ENCODE results near the gene FCRL1.

Gene FCRL1

GRCh38 chr1:157830887-157831286 lies 11.0 kb upstream of the FCRL1 start:
- Histone ChIP-seq H3K4me1 (ENCODE audit: insufficient read depth, insufficient read length) (no peaks in the 10 kb centered on the region), H3K4me3 (ENCODE audit: insufficient read length, low read depth) (no peak overlapping the region), H3K27me3 (ENCODE audit: insufficient read depth, insufficient read length) (no peaks in the 10 kb centered on the region), H3K9ac (ENCODE audit: insufficient read length, low read depth) (no peak overlapping the region), H3K36me3 (ENCODE audit: insufficient read depth, insufficient read length, low read length) (no peaks in the 10 kb centered on the region), H3K9me3 (ENCODE audit: insufficient read depth, low read length) (no peaks in the 10 kb centered on the region; the same call in 1 of the 2 replicates)
- TF ChIP-seq SUZ12 (IDR thresholded peaks at IDR 0.05; ENCODE audit: extremely low read depth, insufficient read depth, insufficient read length) (no peak), ZNF274 (IDR thresholded peaks at IDR 0.05; ENCODE audit: low read depth, low read length) (no peak), YY1 (IDR thresholded peaks at IDR 0.05; ENCODE audit: insufficient read depth, insufficient read length) (no peak)
- DNase-seq (ENCODE audit: low read depth, low spot score): no peak

- Histone ChIP-seq H3K27me3 (ENCODE audit: insufficient read depth, insufficient read length) (no peaks in the 10 kb centered on the region), H3K4me3 (ENCODE audit: insufficient read length, low read depth) (no peak overlapping the region), H3K9ac (ENCODE audit: insufficient read length, low read depth) (no peak overlapping the region), H3K36me3 (ENCODE audit: insufficient read depth, insufficient read length, low read length) (no peaks in the 10 kb centered on the region), H3K9me3 (ENCODE audit: insufficient read depth, low read length) (no peaks in the 10 kb centered on the region; the same call in 1 of the 2 replicates), H3K4me1 (ENCODE audit: insufficient read depth, insufficient read length) (no peaks in the 10 kb centered on the region)
- TF ChIP-seq ZNF274 (IDR thresholded peaks at IDR 0.05; ENCODE audit: low read depth, low read length) (no peak), SUZ12 (IDR thresholded peaks at IDR 0.05; ENCODE audit: extremely low read depth, insufficient read depth, insufficient read length) (no peak), YY1 (IDR thresholded peaks at IDR 0.05; ENCODE audit: insufficient read depth, insufficient read length) (no peak)
- DNase-seq (ENCODE audit: low read depth, low spot score): no peak
These were observed 9.8 kb upstream of the FCRL1 start for GRCh38 chr1:157829711-157830110.

GRCh38 chr1:157829210-157829609 lies 9.3 kb upstream of the FCRL1 start:
- H3K9me3 ChIP-seq (ENCODE audit: insufficient read depth, low read length): no peaks in the 10 kb centered on the region; the same call in 1 of the 2 replicates
- H3K9ac ChIP-seq (ENCODE audit: insufficient read length, low read depth): no peak overlapping the region
- DNase-seq (ENCODE audit: low read depth, low spot score): no peak
- H3K36me3 ChIP-seq (ENCODE audit: insufficient read depth, insufficient read length, low read length): no peaks in the 10 kb centered on the region
- no peak overlapping the region for H3K4me3 ChIP-seq (ENCODE audit: insufficient read length, low read depth)
- no peaks in the 10 kb centered on the region for H3K4me1 ChIP-seq (ENCODE audit: insufficient read depth, insufficient read length)
- H3K27me3 ChIP-seq (ENCODE audit: insufficient read depth, insufficient read length): no peaks in the 10 kb centered on the region
- TF ChIP-seq YY1 (IDR thresholded peaks at IDR 0.05; ENCODE audit: insufficient read depth, insufficient read length): no peak
- TF ChIP-seq ZNF274 (IDR thresholded peaks at IDR 0.05; ENCODE audit: low read depth, low read length): no peak
- TF ChIP-seq SUZ12 (IDR thresholded peaks at IDR 0.05; ENCODE audit: extremely low read depth, insufficient read depth, insufficient read length): no peak

- TF ChIP-seq ZNF274 (IDR thresholded peaks at IDR 0.05; ENCODE audit: low read depth, low read length) (no peak), YY1 (IDR thresholded peaks at IDR 0.05; ENCODE audit: insufficient read depth, insufficient read length) (no peak), SUZ12 (IDR thresholded peaks at IDR 0.05; ENCODE audit: extremely low read depth, insufficient read depth, insufficient read length) (no peak)
- no peak overlapping the region for H3K9ac ChIP-seq (ENCODE audit: insufficient read length, low read depth)
- no peak overlapping the region for H3K4me3 ChIP-seq (ENCODE audit: insufficient read length, low read depth)
- no peaks in the 10 kb centered on the region for H3K9me3 ChIP-seq (ENCODE audit: insufficient read depth, low read length)
- H3K36me3 ChIP-seq (ENCODE audit: insufficient read depth, insufficient read length, low read length): no peaks in the 10 kb centered on the region
- DNase-seq (ENCODE audit: low read depth, low spot score): no peak
- H3K27me3 ChIP-seq (ENCODE audit: insufficient read depth, insufficient read length): no peaks in the 10 kb centered on the region
- H3K4me1 ChIP-seq (ENCODE audit: insufficient read depth, insufficient read length): no peaks in the 10 kb centered on the region
These were observed 379 bp upstream of the FCRL1 start for GRCh38 chr1:157820299-157820698.

- Histone ChIP-seq H3K4me3 (ENCODE audit: insufficient read length, low read depth) (no peak overlapping the region), H3K9ac (ENCODE audit: insufficient read length, low read depth) (no peak overlapping the region), H3K27me3 (ENCODE audit: insufficient read depth, insufficient read length) (no peaks in the 10 kb centered on the region), H3K4me1 (ENCODE audit: insufficient read depth, insufficient read length) (no peaks in the 10 kb centered on the region), H3K9me3 (ENCODE audit: insufficient read depth, low read length) (no peaks in the 10 kb centered on the region), H3K36me3 (ENCODE audit: insufficient read depth, insufficient read length, low read length) (no peaks in the 10 kb centered on the region)
- DNase-seq (ENCODE audit: low read depth, low spot score): no peak
- TF ChIP-seq ZNF274 (IDR thresholded peaks at IDR 0.05; ENCODE audit: low read depth, low read length) (no peak), SUZ12 (IDR thresholded peaks at IDR 0.05; ENCODE audit: extremely low read depth, insufficient read depth, insufficient read length) (no peak), YY1 (IDR thresholded peaks at IDR 0.05; ENCODE audit: insufficient read depth, insufficient read length) (no peak)
These were observed 705 bp downstream of the FCRL1 start for GRCh38 chr1:157819215-157819614.

GRCh38 chr1:157813269-157813668 lies 6.7 kb downstream of the FCRL1 start:
- Histone ChIP-seq H3K4me1 (ENCODE audit: insufficient read depth, insufficient read length) (no peaks in the 10 kb centered on the region), H3K9ac (ENCODE audit: insufficient read length, low read depth) (no peak overlapping the region), H3K36me3 (ENCODE audit: insufficient read depth, insufficient read length, low read length) (no peaks in the 10 kb centered on the region), H3K4me3 (ENCODE audit: insufficient read length, low read depth) (no peak overlapping the region), H3K9me3 (ENCODE audit: insufficient read depth, low read length) (no peaks in the 10 kb centered on the region), H3K27me3 (ENCODE audit: insufficient read depth, insufficient read length) (peaks cover 2% of the 10 kb centered on the region)
- DNase-seq (ENCODE audit: low read depth, low spot score): no peak
- TF ChIP-seq SUZ12 (IDR thresholded peaks at IDR 0.05; ENCODE audit: extremely low read depth, insufficient read depth, insufficient read length) (no peak), YY1 (IDR thresholded peaks at IDR 0.05; ENCODE audit: insufficient read depth, insufficient read length) (no peak), ZNF274 (IDR thresholded peaks at IDR 0.05; ENCODE audit: low read depth, low read length) (no peak)

GRCh38 chr1:157806431-157807149 lies 13.3 kb downstream of the FCRL1 start:
- Histone ChIP-seq H3K9ac (ENCODE audit: insufficient read length, low read depth) (no peak overlapping the region), H3K4me3 (ENCODE audit: insufficient read length, low read depth) (no peak overlapping the region), H3K4me1 (ENCODE audit: insufficient read depth, insufficient read length) (no peaks in the 10 kb centered on the region), H3K9me3 (ENCODE audit: insufficient read depth, low read length) (peaks cover 5% of the 10 kb centered on the region; the same call in 1 of the 2 replicates), H3K27me3 (ENCODE audit: insufficient read depth, insufficient read length) (peaks cover 2% of the 10 kb centered on the region), H3K36me3 (ENCODE audit: insufficient read depth, insufficient read length, low read length) (no peaks in the 10 kb centered on the region)
- TF ChIP-seq ZNF274 (IDR thresholded peaks at IDR 0.05; ENCODE audit: low read depth, low read length) (no peak), SUZ12 (IDR thresholded peaks at IDR 0.05; ENCODE audit: extremely low read depth, insufficient read depth, insufficient read length) (no peak), YY1 (IDR thresholded peaks at IDR 0.05; ENCODE audit: insufficient read depth, insufficient read length) (no peak)
- no peak for DNase-seq (ENCODE audit: low read depth, low spot score)
